Breast epithelium (tissue), 3 donors: ENCODE results near the gene TMSB4X.

ENCODE experiments used
- CTCF ChIP-seq, 3 donors: fragments of 450-650 bp; IDR thresholded peaks; one replicate each; pipeline ENCODE4 v1.5.1; 2016 to 2017; ENCODE audit warnings: antibody characterized with exemption in 3 of 3, mild to moderate bottlenecking in 3 of 3, moderate library complexity in 3 of 3
- POLR2A ChIP-seq: fragments of 450-650 bp; IDR thresholded peaks from one replicate; pipeline ENCODE4 v1.6.1; 2016; ENCODE audit warnings: antibody characterized with exemption, mild to moderate bottlenecking, moderate library complexity
- POLR2AphosphoS5 ChIP-seq, 3 donors: sonication (generic); formaldehyde crosslinking; IDR thresholded peaks; one replicate each; pipeline ENCODE4 v1.6.1; 2017; ENCODE audit warnings: antibody characterized with exemption in 3 of 3

- TF ChIP-seq POLR2AphosphoS5 (IDR thresholded peaks at IDR 0.05) (no peak), CTCF (IDR thresholded peaks at IDR 0.05) (no peak), POLR2A (no peak)
Observed at GRCh38 chrX:12979026-12979607, 4.2 kb downstream of the TMSB4X start.
